ENCODE results near the gene POU2AF3.

GRCh38 chr11:111356660-111357048 is 58.3 kb downstream of the POU2AF3 start:
- TF ChIP-seq CTCF (IDR thresholded peaks at IDR 0.05) (no peak), POLR2A (IDR thresholded peaks at IDR 0.05) (no peak)
